Uterus (tissue), 4 donors: ENCODE results near the gene KRT78. TPM values are rescaled to one million over a fixed set of nuclear protein-coding genes. Genes with fewer than 3 reads are reported as not detected.

Experiments used
- DNase-seq, 2 donors: peaks; one replicate each; pipeline ENCODE4 v3.0.0-alpha.2; 2019 to 2020
- H3K27ac ChIP-seq, 2 donors: fragments of 200-600 bp; sonication (generic); 1 replicate in 1 of 2; 2 replicates in 1 of 2; pipeline ENCODE4 v1.5.1; 2016 to 2018
- H3K27me3 ChIP-seq, 2 donors: fragments of 200-600 bp; sonication (generic); one replicate each; pipeline ENCODE4 v1.5.1; 2018 to 2019; ENCODE audit warnings: control low read depth in 1 of 2
- H3K36me3 ChIP-seq, 2 donors: fragments of 200-600 bp; sonication (generic); one replicate each; pipeline ENCODE4 v1.5.1; 2019; ENCODE audit warnings: control low read depth in 1 of 2
- H3K4me1 ChIP-seq, 2 donors: fragments of 200-600 bp; sonication (generic); one replicate each; pipeline ENCODE4 v1.5.1; 2018 to 2019; ENCODE audit warnings: control low read depth in 1 of 2
- H3K4me3 ChIP-seq, 2 donors: fragments of 200-600 bp; sonication (generic); 1 replicate in 1 of 2; 2 replicates in 1 of 2; pipeline ENCODE4 v1.5.1; 2018 to 2019; ENCODE audit warnings: mild to moderate bottlenecking in 1 of 2
- H3K9me3 ChIP-seq, 2 donors: fragments of 200-600 bp; sonication (generic); one replicate each; pipeline ENCODE4 v1.5.1; 2019; ENCODE audit warnings: control low read depth in 1 of 2
- POLR2A ChIP-seq, 2 donors: fragments of 450-650 bp; IDR thresholded peaks; one replicate each; pipeline ENCODE4 v1.6.1; 2016; ENCODE audit warnings: antibody characterized with exemption in 2 of 2, mild to moderate bottlenecking in 1 of 2, moderate library complexity in 1 of 2
- intact Hi-C: fragments of 100-400 bp; cut with DNase I; formaldehyde crosslinking; loops from one replicate; pipeline ENCODE4 v1.15.1; 2023; ENCODE audit warnings: low total_unique reads
- total RNA-seq, 4 donors: library from RNA; depleted of rRNA in 3 of 4; stranded (reverse); fragments of >200 nt in 3 of 4; gene quantifications; one replicate each; pipeline versions ENCODE4 v1.1.0 to v1.2.4, GENCODE V29; 2014 to 2023
- TF ChIP-seq, protein P1 (sequence below), 4 experiments: fragments of 200-600 bp in 2 of 4; fragments of 450-650 bp in 2 of 4; sonication (generic) in 2 of 4; IDR thresholded peaks; one replicate each; pipeline ENCODE4 v1.5.1; 2016 to 2019; ENCODE audit warnings: antibody characterized with exemption in 4 of 4, mild to moderate bottlenecking in 2 of 4, moderate library complexity in 1 of 4
- donor health status: DM: yes; HTN: yes; CAD: no.

KRT78 gene
- total RNA-seq, 4 donors from 2014 or later, result not detected

GRCh38 chr12:52790427-52791270 is 58.1 kb downstream of the KRT78 start:
- TF ChIP-seq POLR2A (IDR thresholded peaks at IDR 0.05), result no peak
- TF ChIP-seq, protein P1, sequence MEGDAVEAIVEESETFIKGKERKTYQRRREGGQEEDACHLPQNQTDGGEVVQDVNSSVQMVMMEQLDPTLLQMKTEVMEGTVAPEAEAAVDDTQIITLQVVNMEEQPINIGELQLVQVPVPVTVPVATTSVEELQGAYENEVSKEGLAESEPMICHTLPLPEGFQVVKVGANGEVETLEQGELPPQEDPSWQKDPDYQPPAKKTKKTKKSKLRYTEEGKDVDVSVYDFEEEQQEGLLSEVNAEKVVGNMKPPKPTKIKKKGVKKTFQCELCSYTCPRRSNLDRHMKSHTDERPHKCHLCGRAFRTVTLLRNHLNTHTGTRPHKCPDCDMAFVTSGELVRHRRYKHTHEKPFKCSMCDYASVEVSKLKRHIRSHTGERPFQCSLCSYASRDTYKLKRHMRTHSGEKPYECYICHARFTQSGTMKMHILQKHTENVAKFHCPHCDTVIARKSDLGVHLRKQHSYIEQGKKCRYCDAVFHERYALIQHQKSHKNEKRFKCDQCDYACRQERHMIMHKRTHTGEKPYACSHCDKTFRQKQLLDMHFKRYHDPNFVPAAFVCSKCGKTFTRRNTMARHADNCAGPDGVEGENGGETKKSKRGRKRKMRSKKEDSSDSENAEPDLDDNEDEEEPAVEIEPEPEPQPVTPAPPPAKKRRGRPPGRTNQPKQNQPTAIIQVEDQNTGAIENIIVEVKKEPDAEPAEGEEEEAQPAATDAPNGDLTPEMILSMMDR (IDR thresholded peaks at IDR 0.05), result no peak

DNA sequence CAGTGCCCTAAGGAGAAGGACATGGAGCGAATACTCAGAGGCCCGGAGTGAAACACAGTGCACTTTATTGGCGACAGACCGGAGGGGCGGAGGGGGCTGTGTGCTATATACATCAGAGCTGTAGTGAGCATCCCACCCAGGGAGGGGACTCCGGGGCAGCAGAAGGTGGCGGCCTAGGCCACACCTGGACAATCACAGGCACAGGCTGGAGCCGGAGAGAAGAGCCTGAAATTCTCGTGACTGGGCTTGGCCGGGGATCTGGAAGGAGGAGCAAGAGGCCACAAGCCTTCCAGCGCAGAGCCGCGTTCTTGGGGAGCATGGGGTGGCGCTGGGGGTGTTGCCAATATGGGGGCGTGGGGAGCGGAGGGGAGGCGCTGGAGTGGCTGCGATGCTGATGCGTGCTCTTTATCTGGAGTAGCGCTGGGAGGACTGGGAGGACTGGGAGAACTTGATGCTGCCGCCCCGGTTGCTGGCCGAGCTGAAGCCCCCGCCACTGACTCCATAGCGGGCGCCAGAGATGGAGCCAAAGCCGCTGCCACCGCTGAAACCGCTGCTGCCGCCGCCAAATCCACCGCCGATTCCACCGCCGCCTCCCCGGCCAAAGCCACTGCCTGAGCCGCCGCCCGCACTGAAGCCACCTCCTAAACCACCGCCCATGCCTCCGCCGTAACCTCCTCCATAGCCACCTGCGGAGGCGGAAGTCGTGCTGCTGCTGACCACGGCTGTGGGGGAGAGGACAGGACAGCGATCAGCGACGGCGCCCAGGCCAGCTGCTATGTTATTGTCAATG is 59.0 kb downstream of the KRT78 start:
- Histone ChIP-seq H3K27ac (no peak overlapping the region), H3K4me3 (no peak overlapping the region), H3K4me1 (no peaks in the 10 kb centered on the region), H3K27me3 (no peaks in the 10 kb centered on the region), H3K36me3 (no peaks in the 10 kb centered on the region), H3K9me3 (no peaks in the 10 kb centered on the region)
- intact Hi-C loops, result no loop called here
- DNase-seq, result no peak
- no peak for TF ChIP-seq POLR2A (IDR thresholded peaks at IDR 0.05)
- TF ChIP-seq, protein P1 (IDR thresholded peaks at IDR 0.05), result no peak

More at GRCh38 chr12:52790427-52791270, 58.1 kb downstream of the KRT78 start:
- no peak for DNase-seq
- no peaks in the 10 kb centered on the region for H3K9me3 ChIP-seq
- intact Hi-C loops, result no loop called here
- no peaks in the 10 kb centered on the region for H3K36me3 ChIP-seq
- no peak overlapping the region for H3K27ac ChIP-seq
- H3K4me1 ChIP-seq, result no peaks in the 10 kb centered on the region
- H3K4me3 ChIP-seq, result no peak overlapping the region
- H3K27me3 ChIP-seq, result no peaks in the 10 kb centered on the region

GRCh38 chr12:52788876-52789636 is 59.7 kb downstream of the KRT78 start:
- H3K27me3 ChIP-seq, result no peaks in the 10 kb centered on the region
- no peaks in the 10 kb centered on the region for H3K4me1 ChIP-seq
- intact Hi-C loops, result no loop called here
- no peak overlapping the region for H3K27ac ChIP-seq
- no peak for TF ChIP-seq POLR2A (IDR thresholded peaks at IDR 0.05)
- TF ChIP-seq, protein P1 (IDR thresholded peaks at IDR 0.05), result no peak
- H3K9me3 ChIP-seq, result no peaks in the 10 kb centered on the region
- H3K36me3 ChIP-seq, result no peaks in the 10 kb centered on the region
- no peak overlapping the region for H3K4me3 ChIP-seq
- DNase-seq, result no peak

- intact Hi-C loops, result no loop called here
- Histone ChIP-seq H3K4me1 (no peaks in the 10 kb centered on the region), H3K9me3 (no peaks in the 10 kb centered on the region), H3K27ac (no peak overlapping the region), H3K4me3 (no peak overlapping the region), H3K36me3 (no peaks in the 10 kb centered on the region), H3K27me3 (no peaks in the 10 kb centered on the region)
- TF ChIP-seq, protein P1 (IDR thresholded peaks at IDR 0.05), result no peak
- no peak for TF ChIP-seq POLR2A (IDR thresholded peaks at IDR 0.05)
- DNase-seq, result no peak
Measured at GRCh38 chr12:52788192-52788875, 60.5 kb downstream of the KRT78 start.

Other genes starting within 250 kb of the KRT78 start
- gene KRT72, start 247.5 kb downstream of the KRT78 start, total RNA-seq, result under 1 TPM in 1 of 4 donors, not detected in 3; 0.51 TPM
- gene KRT73, start 230.4 kb downstream of the KRT78 start, total RNA-seq, result not detected
- gene KRT2, start 196.8 kb downstream of the KRT78 start, total RNA-seq, result not detected
- 1 to 10 TPM in 1 of 4 donors, under 1 TPM in 1, not detected in 2; 0.88 to 1.5 TPM for gene KRT1, start 168.6 kb downstream of the KRT78 start, total RNA-seq
- not detected for gene KRT77, start 145.5 kb downstream of the KRT78 start, total RNA-seq
- not detected for gene KRT76, start 71.6 kb downstream of the KRT78 start, total RNA-seq
- not detected for gene KRT3, start 52.9 kb downstream of the KRT78 start, total RNA-seq
- not detected for gene KRT4, start 34.9 kb downstream of the KRT78 start, total RNA-seq
- gene KRT79, start 14.7 kb downstream of the KRT78 start, total RNA-seq, result not detected
- 10 to 100 TPM in 3 of 4 donors, 1 to 10 TPM in 1; 9.1 to 46.2 (median 36.5) TPM for gene KRT8, start 56.1 kb upstream of the KRT78 start, total RNA-seq
- 10 to 100 TPM in 3 of 4 donors, 1 to 10 TPM in 1; 2.6 to 69.2 (median 17.8) TPM for gene KRT18, start 100.1 kb upstream of the KRT78 start, total RNA-seq
- gene EIF4B, start 157.5 kb upstream of the KRT78 start, total RNA-seq, result 1,000 to 10,000 TPM in 1 of 4 donors, 100 to 1,000 TPM in 3; 388 to 1,076 (median 585) TPM
- 100 to 1,000 TPM in 2 of 4 donors, 10 to 100 TPM in 2; 64.0 to 394 (median 112) TPM for gene TNS2, start 201.1 kb upstream of the KRT78 start, total RNA-seq
- gene SPRYD3, start 230.4 kb upstream of the KRT78 start, total RNA-seq, result 10 to 100 TPM; 15.9 to 75.5 (median 28.9) TPM
- gene IGFBP6, start 248.7 kb upstream of the KRT78 start, total RNA-seq, result 100 to 1,000 TPM in 3 of 4 donors, 10 to 100 TPM in 1; 48.7 to 762 (median 252) TPM